Astrocyte of the cerebellum (primary cell): ENCODE results near the gene SEPTIN5.

Experiments
- DNase-seq: peaks from one replicate; pipeline ENCODE4 v3.0.0-alpha.2; 2011; ENCODE audit warnings: low read depth
- H3K4me3 ChIP-seq: 2 replicates; pipeline ENCODE4 v1.5.1; 2011; ENCODE audit warnings: mild to moderate bottlenecking, low read depth, low read length, moderate library complexity
- CTCF ChIP-seq: IDR thresholded peaks from 2 replicates; pipeline ENCODE4 v1.5.1; 2012; ENCODE audit warnings: low read length, low read depth, moderate library complexity, mild to moderate bottlenecking; ENCODE audit errors: missing control alignments
- in situ Hi-C: cut with HindIII; loops from 2 replicates; pipeline ENCODE4 v1.10.0; 2017; ENCODE audit warnings: low sequenced_read_pairs

Gene SEPTIN5

GRCh38 chr22:19681863-19682245 lies 32.4 kb upstream of the SEPTIN5 start:
- DNase-seq: no peak
- no peak for TF ChIP-seq CTCF
- no peak overlapping the region for H3K4me3 ChIP-seq
- in situ Hi-C loops: no loop called here

GRCh38 chr22:19686946-19687345 lies 27.4 kb upstream of the SEPTIN5 start:
- TF ChIP-seq CTCF: no peak
- in situ Hi-C loops: no loop called here
- no peak for DNase-seq
- H3K4me3 ChIP-seq: no peak overlapping the region

GRCh38 chr22:19687561-19688300 lies 26.6 kb upstream of the SEPTIN5 start:
- no peak for DNase-seq
- H3K4me3 ChIP-seq: no peak overlapping the region
- in situ Hi-C loops: no loop called here
- no peak for TF ChIP-seq CTCF

GRCh38 chr22:19688301-19689290 lies 25.7 kb upstream of the SEPTIN5 start:
- DNase-seq: no peak
- no peak for TF ChIP-seq CTCF
- in situ Hi-C loops: no loop called here
- H3K4me3 ChIP-seq: no peak overlapping the region

GRCh38 chr22:19689408-19689807 lies 24.9 kb upstream of the SEPTIN5 start:
- in situ Hi-C loops: no loop called here
- no peak for DNase-seq
- H3K4me3 ChIP-seq: no peak overlapping the region
- TF ChIP-seq CTCF: no peak

- DNase-seq: no peak
- H3K4me3 ChIP-seq: no peak overlapping the region
- in situ Hi-C loops: no loop called here
- TF ChIP-seq CTCF: no peak
Measured at GRCh38 chr22:19691007-19691720, 23.1 kb upstream of the SEPTIN5 start.
